GM12891 (cell line): ENCODE data around the gene NEK10.

Experiments used
- POLR2A ChIP-seq: IDR thresholded peaks from 2 replicates; pipeline ENCODE4 v1.6.1; 2011; ENCODE audit warnings: low read depth, low read length, control low read depth
- POLR2AphosphoS5 ChIP-seq: IDR thresholded peaks from 2 replicates; pipeline ENCODE4 v1.6.1; 2011; ENCODE audit warnings: low read depth, low read length, control low read depth
- POU2F2 ChIP-seq: IDR thresholded peaks from 2 replicates; pipeline ENCODE4 v1.6.1; 2011; ENCODE audit warnings: low read depth, mild to moderate bottlenecking, control low read depth, low read length, moderate library complexity
- TAF1 ChIP-seq: IDR thresholded peaks from 2 replicates; pipeline ENCODE4 v1.6.1; 2011; ENCODE audit warnings: low read depth, low read length, control low read depth

- no peak for TF ChIP-seq POLR2A
- no peak for TF ChIP-seq POLR2AphosphoS5
- no peak for TF ChIP-seq TAF1
- TF ChIP-seq POU2F2, result no peak
Observed at GRCh38 chr3:27174530-27174929, 194.7 kb downstream of the NEK10 start.
